ENCODE measurements around the gene TLR3.

The TLR3 gene

DNA sequence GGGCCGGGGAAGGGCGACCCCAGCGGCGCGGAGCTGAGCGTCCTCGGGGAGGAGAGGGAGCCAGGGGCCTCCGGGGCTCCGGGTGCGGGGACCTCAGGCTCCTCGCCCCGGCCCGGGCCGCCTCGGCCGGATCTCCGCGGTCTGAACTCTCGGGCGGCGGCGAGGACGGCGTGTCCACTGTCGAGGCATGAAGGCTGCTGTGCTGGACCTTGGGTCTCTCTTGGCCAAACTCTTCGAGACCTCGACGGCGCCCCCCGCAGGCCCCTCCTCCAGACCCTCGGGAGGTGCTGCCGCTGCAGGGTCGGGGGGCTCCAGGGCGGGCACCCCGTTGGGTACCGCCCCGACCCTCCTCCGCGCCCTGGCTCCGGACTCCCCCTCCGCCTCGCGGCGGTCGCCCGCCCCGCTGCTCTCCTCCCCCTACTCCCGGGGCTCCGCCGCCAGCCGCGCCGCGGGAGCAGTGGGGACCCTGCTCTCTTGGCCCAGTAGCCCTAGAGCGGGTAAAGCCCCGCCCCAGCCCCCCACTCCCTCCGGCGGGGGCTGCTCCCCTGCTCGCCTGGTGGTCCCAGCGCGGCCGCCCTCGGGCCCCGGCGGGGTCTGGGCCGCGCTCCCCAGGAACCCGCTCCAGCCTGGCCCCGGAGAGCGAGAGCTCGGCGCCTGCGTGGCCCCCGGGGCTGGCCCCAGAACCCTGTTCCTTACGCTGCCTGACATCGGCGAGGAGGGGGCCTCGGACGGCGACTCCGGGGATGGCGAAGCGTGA is 36.1 kb downstream of the TLR3 start:
- no peak overlapping the region for H3K4me2 ChIP-seq (ENCODE audit: insufficient read depth, low read length)
- no peak overlapping the region for H3K9ac ChIP-seq (ENCODE audit: low read depth, low read length)
- no peak overlapping the region for H2AFZ ChIP-seq (ENCODE audit: low read depth, low read length)
- DNase-seq (no peak), ATAC-seq (ENCODE audit: insufficient read depth, low read depth) (no peak)
- no peaks in the 10 kb centered on the region for H4K20me1 ChIP-seq (ENCODE audit: insufficient read depth, low read length)
- no peaks in the 10 kb centered on the region for H3K79me2 ChIP-seq (ENCODE audit: insufficient read depth, low read length)
- no peaks in the 10 kb centered on the region for H3K27me3 ChIP-seq (ENCODE audit: insufficient read depth, low read length, poor library complexity)
- no peaks in the 10 kb centered on the region for H3K4me1 ChIP-seq (ENCODE audit: insufficient read depth, low read length)
- no peaks in the 10 kb centered on the region for H3K9me3 ChIP-seq (ENCODE audit: insufficient read depth, low read length, severe bottlenecking)
- TF ChIP-seq CTCF (IDR thresholded peaks at IDR 0.05; ENCODE audit: borderline replicate concordance, extremely low read depth, low read length, poor library complexity, severe bottlenecking): no peak
- TF ChIP-seq EZH2 (IDR thresholded peaks at IDR 0.05; ENCODE audit: borderline replicate concordance, low read depth, low read length, severe bottlenecking): no peak
- no peak overlapping the region for H3K27ac ChIP-seq (ENCODE audit: low read length)
- no peak overlapping the region for H3K4me3 ChIP-seq (ENCODE audit: low read depth in 1 of 2, low read length in 2 of 2)
- H3K36me3 ChIP-seq (ENCODE audit: insufficient read depth, low read length): no peaks in the 10 kb centered on the region

DNA sequence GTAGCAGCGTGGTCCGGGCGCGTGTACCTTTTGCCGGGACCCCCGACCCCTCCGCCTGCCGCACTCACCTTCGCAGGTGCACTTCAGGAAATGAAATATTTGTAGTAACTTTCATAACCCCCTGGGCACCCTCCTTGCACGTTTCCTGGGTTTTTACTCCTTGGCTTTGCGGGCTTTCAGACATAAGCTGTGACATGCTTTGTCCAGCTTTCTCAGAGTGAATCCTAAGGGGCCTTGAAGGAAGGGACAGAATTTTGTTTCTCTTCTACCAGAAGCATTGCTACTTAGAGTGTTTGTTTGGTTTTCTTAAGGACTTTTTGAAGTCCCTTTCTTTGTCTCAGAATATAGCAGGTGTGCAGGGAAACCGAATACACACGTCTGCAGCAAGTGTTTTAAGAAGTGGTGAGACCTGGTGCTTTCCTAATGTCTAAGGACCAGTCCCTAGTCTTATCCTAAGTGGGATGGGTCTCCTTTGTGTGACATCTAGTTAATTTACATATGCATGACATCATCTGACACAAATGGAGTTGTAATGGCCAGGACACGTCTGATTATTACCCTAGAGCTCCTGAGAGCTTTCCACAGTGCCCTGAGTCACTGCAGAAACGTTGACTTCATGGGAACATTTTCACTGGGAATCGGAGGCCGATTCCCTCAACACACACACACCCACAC is 36.8 kb downstream of the TLR3 start:
- Histone ChIP-seq H3K79me2 (ENCODE audit: insufficient read depth, low read length) (no peaks in the 10 kb centered on the region), H3K27ac (ENCODE audit: low read length) (no peak overlapping the region), H3K36me3 (ENCODE audit: insufficient read depth, low read length) (no peaks in the 10 kb centered on the region), H3K4me1 (ENCODE audit: insufficient read depth, low read length) (no peaks in the 10 kb centered on the region), H3K4me3 (ENCODE audit: low read depth in 1 of 2, low read length in 2 of 2) (no peak overlapping the region), H4K20me1 (ENCODE audit: insufficient read depth, low read length) (no peaks in the 10 kb centered on the region), H3K9me3 (ENCODE audit: insufficient read depth, low read length, severe bottlenecking) (no peaks in the 10 kb centered on the region), H3K4me2 (ENCODE audit: insufficient read depth, low read length) (no peak overlapping the region), H2AFZ (ENCODE audit: low read depth, low read length) (no peak overlapping the region), H3K9ac (ENCODE audit: low read depth, low read length) (no peak overlapping the region), H3K27me3 (ENCODE audit: insufficient read depth, low read length, poor library complexity) (no peaks in the 10 kb centered on the region)
- no peak for DNase-seq
- TF ChIP-seq EZH2 (IDR thresholded peaks at IDR 0.05; ENCODE audit: borderline replicate concordance, low read depth, low read length, severe bottlenecking): no peak
- no peak for TF ChIP-seq CTCF (IDR thresholded peaks at IDR 0.05; ENCODE audit: borderline replicate concordance, extremely low read depth, low read length, poor library complexity, severe bottlenecking)
- no peak for ATAC-seq (ENCODE audit: insufficient read depth, low read depth)

- no peaks in the 10 kb centered on the region for H3K4me1 ChIP-seq (ENCODE audit: insufficient read depth, low read length)
- H4K20me1 ChIP-seq (ENCODE audit: insufficient read depth, low read length): no peaks in the 10 kb centered on the region
- no peak overlapping the region for H2AFZ ChIP-seq (ENCODE audit: low read depth, low read length)
- no peaks in the 10 kb centered on the region for H3K79me2 ChIP-seq (ENCODE audit: insufficient read depth, low read length)
- no peak overlapping the region for H3K4me2 ChIP-seq (ENCODE audit: insufficient read depth, low read length)
- no peaks in the 10 kb centered on the region for H3K9me3 ChIP-seq (ENCODE audit: insufficient read depth, low read length, severe bottlenecking)
- no peaks in the 10 kb centered on the region for H3K27me3 ChIP-seq (ENCODE audit: insufficient read depth, low read length, poor library complexity)
- no peak overlapping the region for H3K9ac ChIP-seq (ENCODE audit: low read depth, low read length)
- H3K4me3 ChIP-seq (ENCODE audit: low read depth in 1 of 2, low read length in 2 of 2): no peak overlapping the region
- no peak for DNase-seq
- no peaks in the 10 kb centered on the region for H3K36me3 ChIP-seq (ENCODE audit: insufficient read depth, low read length)
- no peak for ATAC-seq (ENCODE audit: insufficient read depth, low read depth)
- no peak overlapping the region for H3K27ac ChIP-seq (ENCODE audit: low read length)
- TF ChIP-seq CTCF (IDR thresholded peaks at IDR 0.05; ENCODE audit: borderline replicate concordance, extremely low read depth, low read length, poor library complexity, severe bottlenecking): no peak
- no peak for TF ChIP-seq EZH2 (IDR thresholded peaks at IDR 0.05; ENCODE audit: borderline replicate concordance, low read depth, low read length, severe bottlenecking)
Measured at GRCh38 chr4:186107947-186108346, 39.0 kb downstream of the TLR3 start.

Measured in DND-41 (cell line).